DMS79 (cell line): ENCODE results near the gene BTG1.
"Not testable (repeated sequence)": the region's sequence is repeated elsewhere in the genome, so short reads cannot be mapped to it uniquely, and the experiment has no call there.

Experiments
- DNase-seq: peaks from one replicate; lab custom pipeline; 2025; lab: John Stamatoyannopoulos, UW

The BTG1 gene

GRCh38 chr12:92149563-92149962 lies 3.9 kb upstream of the BTG1 start:
- DNase-seq, result no peak

GRCh38 chr12:92147491-92147890 lies 1.8 kb upstream of the BTG1 start:
- no peak for DNase-seq

- DNase-seq, result peak; percentile 18
Observed at GRCh38 chr12:92146497-92147224, 1.0 kb upstream of the BTG1 start.

- no peak for DNase-seq
Observed at GRCh38 chr12:92145481-92145730, 240 bp downstream of the BTG1 start.

- no peak for DNase-seq
Observed at GRCh38 chr12:92144631-92145480, 790 bp downstream of the BTG1 start.

GRCh38 chr12:92143686-92144630 lies 1.7 kb downstream of the BTG1 start:
- DNase-seq, result peak; percentile 82

GRCh38 chr12:92143258-92143657 lies 2.4 kb downstream of the BTG1 start:
- no peak for DNase-seq

- DNase-seq, result no peak
Observed at GRCh38 chr12:92142251-92142926, 3.3 kb downstream of the BTG1 start.

- no peak for DNase-seq
Observed at GRCh38 chr12:92141591-92142121, 4.0 kb downstream of the BTG1 start.

GRCh38 chr12:92140896-92141536 lies 4.6 kb downstream of the BTG1 start:
- DNase-seq, result no peak

GRCh38 chr12:92140156-92140555 lies 5.5 kb downstream of the BTG1 start:
- DNase-seq, result no peak

GRCh38 chr12:92139634-92140150 lies 6.0 kb downstream of the BTG1 start:
- DNase-seq, result no peak

- no peak for DNase-seq
Observed at GRCh38 chr12:92138626-92139025, 7.0 kb downstream of the BTG1 start.

GRCh38 chr12:92138144-92138543 lies 7.5 kb downstream of the BTG1 start:
- no peak for DNase-seq

- no peak for DNase-seq
Observed at GRCh38 chr12:92136965-92137721, 8.5 kb downstream of the BTG1 start.

- DNase-seq, result no peak
Observed at GRCh38 chr12:92136026-92136730, 9.5 kb downstream of the BTG1 start.

GRCh38 chr12:92135541-92135940 lies 10.1 kb downstream of the BTG1 start:
- not testable (repeated sequence) for DNase-seq

- no peak for DNase-seq
Observed at GRCh38 chr12:92134638-92135274, 10.9 kb downstream of the BTG1 start.
